ENCODE measurements around the gene AHCYL1.

DNA sequence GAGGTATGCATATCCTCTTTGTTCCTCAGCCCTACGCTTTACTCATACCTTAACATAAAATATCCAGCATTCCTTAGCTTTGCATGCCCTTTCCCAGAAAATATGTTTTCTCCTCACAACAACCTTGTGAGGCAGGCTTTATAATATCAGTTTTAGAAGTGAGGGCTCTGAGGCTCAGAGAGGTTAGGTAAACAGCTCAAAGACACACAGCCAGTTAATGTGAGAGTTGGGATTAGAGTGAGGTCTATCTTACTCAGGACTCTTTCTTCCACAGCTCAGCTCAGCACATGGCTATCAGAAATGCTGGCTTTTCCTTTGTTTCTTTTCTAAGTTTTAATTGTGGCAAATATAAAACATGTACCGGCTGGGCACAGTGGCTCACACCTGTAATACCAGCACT is 46.0 kb upstream of the AHCYL1 start:
- TF ChIP-seq POLR2A (IDR thresholded peaks at IDR 0.05; ENCODE audit: low read depth, low read length) (no peak), TAF1 (IDR thresholded peaks at IDR 0.05; ENCODE audit: borderline replicate concordance, low read depth, low read length) (no peak), POLR2AphosphoS5 (IDR thresholded peaks at IDR 0.05; ENCODE audit: low read depth, low read length) (no peak)
